ENCODE data around the gene TXNRD1.

The TXNRD1 gene

DNA sequence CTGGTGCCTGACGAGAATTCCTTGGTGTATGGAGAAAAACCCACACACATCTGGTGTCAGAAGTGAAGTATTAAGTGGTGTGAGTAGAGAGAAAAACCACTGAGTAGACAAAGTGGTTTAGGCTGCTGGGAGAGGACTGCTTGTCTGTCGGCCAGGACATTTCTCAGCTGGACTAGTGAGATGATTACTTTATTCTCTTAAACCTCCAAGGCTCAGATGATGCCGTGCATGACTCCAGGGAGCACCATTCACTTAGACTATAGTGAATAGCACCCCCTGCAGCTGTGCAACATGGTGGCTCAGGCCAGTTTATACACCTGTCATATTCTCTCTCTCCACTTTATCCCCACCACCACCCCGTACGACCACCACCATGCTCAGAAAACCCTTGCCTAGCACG, 49.1 kb upstream of the TXNRD1 start:
- TF ChIP-seq ISL1 (CRISPR knock-in tag; IDR thresholded peaks at IDR 0.05) = no peak
- no peak for TF ChIP-seq OSR1 (CRISPR knock-in tag; IDR thresholded peaks at IDR 0.05)
- TF ChIP-seq POU6F1 (CRISPR knock-in tag; IDR thresholded peaks at IDR 0.05; ENCODE audit: borderline replicate concordance, low read depth) = no peak
- no peak for TF ChIP-seq ZNF70 (CRISPR knock-in tag; IDR thresholded peaks at IDR 0.05)
- no peak for TF ChIP-seq TCF4 (CRISPR knock-in tag; IDR thresholded peaks at IDR 0.05; ENCODE audit: borderline replicate concordance)
- TF ChIP-seq CSDC2 (CRISPR knock-in tag; IDR thresholded peaks at IDR 0.05) = no peak
- TF ChIP-seq ESRRG (CRISPR knock-in tag; IDR thresholded peaks at IDR 0.05) = no peak
- TF ChIP-seq, protein P1, sequence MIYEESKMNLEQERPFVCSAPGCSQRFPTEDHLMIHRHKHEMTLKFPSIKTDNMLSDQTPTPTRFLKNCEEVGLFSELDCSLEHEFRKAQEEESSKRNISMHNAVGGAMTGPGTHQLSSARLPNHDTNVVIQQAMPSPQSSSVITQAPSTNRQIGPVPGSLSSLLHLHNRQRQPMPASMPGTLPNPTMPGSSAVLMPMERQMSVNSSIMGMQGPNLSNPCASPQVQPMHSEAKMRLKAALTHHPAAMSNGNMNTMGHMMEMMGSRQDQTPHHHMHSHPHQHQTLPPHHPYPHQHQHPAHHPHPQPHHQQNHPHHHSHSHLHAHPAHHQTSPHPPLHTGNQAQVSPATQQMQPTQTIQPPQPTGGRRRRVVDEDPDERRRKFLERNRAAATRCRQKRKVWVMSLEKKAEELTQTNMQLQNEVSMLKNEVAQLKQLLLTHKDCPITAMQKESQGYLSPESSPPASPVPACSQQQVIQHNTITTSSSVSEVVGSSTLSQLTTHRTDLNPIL (CRISPR knock-in tag; IDR thresholded peaks at IDR 0.05; ENCODE audit: low read depth) = no peak
- TF ChIP-seq, protein P2, sequence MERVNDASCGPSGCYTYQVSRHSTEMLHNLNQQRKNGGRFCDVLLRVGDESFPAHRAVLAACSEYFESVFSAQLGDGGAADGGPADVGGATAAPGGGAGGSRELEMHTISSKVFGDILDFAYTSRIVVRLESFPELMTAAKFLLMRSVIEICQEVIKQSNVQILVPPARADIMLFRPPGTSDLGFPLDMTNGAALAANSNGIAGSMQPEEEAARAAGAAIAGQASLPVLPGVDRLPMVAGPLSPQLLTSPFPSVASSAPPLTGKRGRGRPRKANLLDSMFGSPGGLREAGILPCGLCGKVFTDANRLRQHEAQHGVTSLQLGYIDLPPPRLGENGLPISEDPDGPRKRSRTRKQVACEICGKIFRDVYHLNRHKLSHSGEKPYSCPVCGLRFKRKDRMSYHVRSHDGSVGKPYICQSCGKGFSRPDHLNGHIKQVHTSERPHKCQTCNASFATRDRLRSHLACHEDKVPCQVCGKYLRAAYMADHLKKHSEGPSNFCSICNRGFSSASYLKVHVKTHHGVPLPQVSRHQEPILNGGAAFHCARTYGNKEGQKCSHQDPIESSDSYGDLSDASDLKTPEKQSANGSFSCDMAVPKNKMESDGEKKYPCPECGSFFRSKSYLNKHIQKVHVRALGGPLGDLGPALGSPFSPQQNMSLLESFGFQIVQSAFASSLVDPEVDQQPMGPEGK (CRISPR knock-in tag; IDR thresholded peaks at IDR 0.05; ENCODE audit: borderline replicate concordance) = no peak
- TF ChIP-seq RARB (CRISPR knock-in tag; IDR thresholded peaks at IDR 0.05) = no peak
- no peak for TF ChIP-seq ZFP3 (CRISPR knock-in tag; IDR thresholded peaks at IDR 0.05)
- no peak for TF ChIP-seq ZFP30 (CRISPR knock-in tag; IDR thresholded peaks at IDR 0.05)
- TF ChIP-seq TOX (CRISPR knock-in tag; IDR thresholded peaks at IDR 0.05; ENCODE audit: borderline replicate concordance) = no peak
- TF ChIP-seq ZNF565 (CRISPR knock-in tag; conservative IDR thresholded peaks at IDR 0.05; ENCODE audit: low read depth) = no peak
- no peak for ATAC-seq

GRCh38 chr12:104167519-104168458, 47.8 kb upstream of the TXNRD1 start:
- TF ChIP-seq ZNF8 (CRISPR knock-in tag; IDR thresholded peaks at IDR 0.05) = no peak
- no peak for TF ChIP-seq TOX (CRISPR knock-in tag; IDR thresholded peaks at IDR 0.05; ENCODE audit: borderline replicate concordance)
- TF ChIP-seq, protein P1 (CRISPR knock-in tag; IDR thresholded peaks at IDR 0.05; ENCODE audit: low read depth) = no peak
- TF ChIP-seq ZC3H10 (CRISPR knock-in tag; IDR thresholded peaks at IDR 0.05) = no peak
- TF ChIP-seq PPARA (CRISPR knock-in tag; IDR thresholded peaks at IDR 0.05; ENCODE audit: borderline replicate concordance) = no peak
- no peak for TF ChIP-seq BACH2 (CRISPR knock-in tag; IDR thresholded peaks at IDR 0.05; ENCODE audit: borderline replicate concordance)
- no peak for TF ChIP-seq ESRRG (CRISPR knock-in tag; IDR thresholded peaks at IDR 0.05)
- no peak for TF ChIP-seq POU6F1 (CRISPR knock-in tag; IDR thresholded peaks at IDR 0.05; ENCODE audit: borderline replicate concordance, low read depth)
- no peak for TF ChIP-seq OSR1 (CRISPR knock-in tag; IDR thresholded peaks at IDR 0.05)
- TF ChIP-seq RARB (CRISPR knock-in tag; IDR thresholded peaks at IDR 0.05) = no peak
- TF ChIP-seq ISL1 (CRISPR knock-in tag; IDR thresholded peaks at IDR 0.05) = no peak
- no peak for TF ChIP-seq SNAI2 (CRISPR knock-in tag; IDR thresholded peaks at IDR 0.05)
- no peak for TF ChIP-seq ARNTL (CRISPR knock-in tag; IDR thresholded peaks at IDR 0.05; ENCODE audit: borderline replicate concordance, low read depth)
- ATAC-seq = no peak

- ATAC-seq = no peak
- no peak for TF ChIP-seq RARB (CRISPR knock-in tag; IDR thresholded peaks at IDR 0.05)
- no peak for TF ChIP-seq ZNF8 (CRISPR knock-in tag; IDR thresholded peaks at IDR 0.05)
Observed at GRCh38 chr12:104168596-104168995, 47.0 kb upstream of the TXNRD1 start.

All from SK-N-SH treated with all-trans-retinoic acid at 6 μM for 48 hours (cell line).